ENCODE data around the gene PAPPA. TPM values are rescaled to one million over a fixed set of nuclear protein-coding genes. Genes with fewer than 3 reads are reported as not detected.

Gene PAPPA
- total and polyA plus RNA-seq, 2 of the 8 experiments (the other 6 are each of a cell fraction or from before 2014, with no cell fraction given) = 0.18 to 0.63 TPM

DNA sequence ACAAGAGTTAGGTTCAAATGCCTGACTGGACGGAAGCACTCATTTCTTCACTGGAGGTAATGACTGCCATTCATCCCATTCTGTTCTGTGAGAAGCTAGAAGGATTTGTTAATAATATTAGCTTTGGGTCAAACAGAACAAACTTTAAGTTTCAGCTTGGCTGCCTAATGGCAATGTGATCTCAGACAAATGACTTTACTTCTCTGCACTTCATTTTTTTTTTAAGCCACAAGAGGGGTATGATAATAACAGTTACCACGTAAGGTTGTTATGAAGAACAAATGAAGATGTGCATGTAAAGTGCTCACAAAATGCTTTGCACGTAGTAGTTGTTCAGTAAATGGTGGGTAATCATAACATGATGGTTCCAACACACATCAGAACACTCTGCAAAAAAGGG lies 199.4 kb downstream of the PAPPA start (continued):
- TF ChIP-seq BACH1 (IDR thresholded peaks at IDR 0.05; ENCODE audit: low read length) (no peak), POLR2A (IDR thresholded peaks at IDR 0.05; ENCODE audit: control extremely low read depth in 1 of 2, low read depth in 2 of 2, low read length in 2 of 2) (no peak), ASH2L (IDR thresholded peaks at IDR 0.05; ENCODE audit: low read length) (no peak), EZH2 (IDR thresholded peaks at IDR 0.05; ENCODE audit: low read depth, low read length, severe bottlenecking) (no peak)
- TF ChIP-seq, protein P1, sequence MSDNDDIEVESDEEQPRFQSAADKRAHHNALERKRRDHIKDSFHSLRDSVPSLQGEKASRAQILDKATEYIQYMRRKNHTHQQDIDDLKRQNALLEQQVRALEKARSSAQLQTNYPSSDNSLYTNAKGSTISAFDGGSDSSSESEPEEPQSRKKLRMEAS (IDR thresholded peaks at IDR 0.05) = no peak

Measured in H1 (cell line).